GM12878 (cell line): Measurements from ENCODE around the gene LYG1. TPM values are rescaled to one million over a fixed set of nuclear protein-coding genes. Genes with fewer than 3 reads are reported as not detected.

Experiments
- ATAC-seq: fragments of 200-7000 bp; cut with Tn5 transposase; 3 replicates; pipeline ENCODE4 v1.9.1; 2020; ENCODE audit warnings: mild to moderate bottlenecking, moderate library complexity
- BruUV-seq: library from RNA; stranded (reverse); fragments of 400-500 nt; replicated peaks from 2 replicates; lab custom pipeline; 2021; lab: Mats Ljungman, UMichigan
- CTCF ChIA-PET: fragments of 300-600 bp; sonication (Branson Sonifier 250); formaldehyde crosslinking; extraction: SDS; loops from one replicate; lab custom pipeline; 2021; ENCODE audit warnings: inconsistent platforms; lab: Yijun Ruan, JAX
- POLR2A ChIA-PET: fragments of 350-600 bp; formaldehyde crosslinking; extraction: SDS; loops from one replicate; lab custom pipeline; 2021; ENCODE audit warnings: inconsistent platforms; lab: Charles Lee
- RAD21 ChIA-PET: fragments of 300-600 bp; sonication (Branson Sonifier 250); formaldehyde crosslinking; loops from one replicate; lab custom pipeline; 2023; ENCODE audit warnings: antibody characterized with exemption; ENCODE audit not compliant: unreplicated experiment; lab: Charles Lee
- SMC1A ChIA-PET: fragments of 300-600 bp; sonication (Branson Sonifier 250); formaldehyde crosslinking; loops from one replicate; lab custom pipeline; 2023; ENCODE audit not compliant: unreplicated experiment, uncharacterized antibody; lab: Charles Lee
- DNase-seq: peaks from one replicate; pipeline ENCODE4 v3.0.0-alpha.2; 2011; ENCODE audit warnings: low read depth, low spot score
- FAIRE-seq: peaks from 3 replicates; lab custom pipeline; 2011; peaks lifted over from hg19 to GRCh38; lab: Jason Lieb, UNC
- H2AFZ ChIP-seq: 2 replicates; pipeline ENCODE4 v1.6.0; 2011; ENCODE audit warnings: low read depth, low read length, control low read depth; ENCODE audit not compliant: control insufficient read depth
- H3K27ac ChIP-seq: 2 replicates; pipeline ENCODE4 v1.5.1; 2011; ENCODE audit warnings: control low read depth; ENCODE audit not compliant: control insufficient read depth, insufficient read depth
- H3K27me3 ChIP-seq, 2 experiments: replicated peaks in 1 of 2; 2 replicates each; pipeline versions ENCODE4 v1.6.0 to v1.6.1; 2011; ENCODE audit warnings: low read length in 1 of 2; ENCODE audit not compliant: control insufficient read depth in 2 of 2, insufficient read depth in 2 of 2
- H3K36me3 ChIP-seq, 2 experiments: 2 replicates each; pipeline ENCODE4 v1.5.1; 2011; ENCODE audit warnings: low read length in 1 of 2; ENCODE audit not compliant: control insufficient read depth in 2 of 2, insufficient read depth in 2 of 2
- H3K4me1 ChIP-seq: 2 replicates; pipeline ENCODE4 v1.6.1; 2011; ENCODE audit warnings: mild to moderate bottlenecking, low read length, moderate library complexity, mixed read lengths; ENCODE audit not compliant: control insufficient read depth, insufficient read depth
- H3K4me2 ChIP-seq: 2 replicates; pipeline ENCODE4 v1.6.0; 2011; ENCODE audit warnings: control low read depth; ENCODE audit not compliant: control insufficient read depth, insufficient read depth
- H3K4me3 ChIP-seq: fragments of 200-600 bp; sonication (generic); 2 replicates; pipeline ENCODE4 v1.5.1; 2016
- H3K79me2 ChIP-seq: 2 replicates; pipeline ENCODE4 v1.6.0; 2011; ENCODE audit warnings: low read length; ENCODE audit not compliant: control insufficient read depth, insufficient read depth
- H3K9ac ChIP-seq: 2 replicates; pipeline ENCODE4 v1.8.0; 2011; ENCODE audit warnings: low read length, control low read depth, mixed read lengths; ENCODE audit not compliant: control insufficient read depth, insufficient read depth
- H3K9me3 ChIP-seq: replicated peaks from 3 replicates; pipeline ENCODE4 v1.5.1; 2011; ENCODE audit warnings: mild to moderate bottlenecking, low read length; ENCODE audit not compliant: control insufficient read depth, insufficient read depth
- H4K20me1 ChIP-seq: 2 replicates; pipeline ENCODE4 v1.6.0; 2011; ENCODE audit not compliant: control insufficient read depth, insufficient read depth
- ETV6 ChIP-seq, 2 experiments: fragments of 450-650 bp in 1 of 2; IDR thresholded peaks in 1 of 2; conservative IDR thresholded peaks in 1 of 2; 2 replicates each; pipeline ENCODE4 v1.6.1; 2014; ENCODE audit warnings: antibody characterized with exemption in 1 of 2, borderline replicate concordance in 1 of 2, low read depth in 1 of 2, mild to moderate bottlenecking in 1 of 2, moderate library complexity in 1 of 2
- IKZF2 ChIP-seq, 2 experiments: fragments of 450-650 bp; IDR thresholded peaks; 2 replicates each; pipeline ENCODE4 v1.6.1; 2017; ENCODE audit warnings: mild to moderate bottlenecking in 2 of 2, moderate library complexity in 2 of 2
- MTA2 ChIP-seq: fragments of 450-650 bp; IDR thresholded peaks from 2 replicates; pipeline ENCODE4 v1.6.1; 2016; ENCODE audit warnings: low read depth, mild to moderate bottlenecking, moderate library complexity
- PBX3 ChIP-seq: IDR thresholded peaks from 2 replicates; pipeline ENCODE4 v1.6.1; 2011; ENCODE audit warnings: mild to moderate bottlenecking, low read depth, low read length, moderate library complexity; ENCODE audit not compliant: insufficient replicate concordance
- POLR2A ChIP-seq: IDR thresholded peaks from 2 replicates; pipeline ENCODE4 v1.6.1; 2011; ENCODE audit warnings: low read depth, mild to moderate bottlenecking, low read length
- POLR2AphosphoS5 ChIP-seq: IDR thresholded peaks from 2 replicates; pipeline ENCODE4 v1.6.1; 2011; ENCODE audit warnings: mild to moderate bottlenecking, low read length, inconsistent platforms
- ZBED1 ChIP-seq: IDR thresholded peaks from 2 replicates; pipeline ENCODE4 v1.6.1; 2016; ENCODE audit warnings: borderline replicate concordance
- ZSCAN29 ChIP-seq: fragments of 450-650 bp; IDR thresholded peaks from 2 replicates; pipeline ENCODE4 v1.6.1; 2017; ENCODE audit warnings: mild to moderate bottlenecking, moderate library complexity
- WGBS: methylation state at CpG from one replicate; pipeline ENCODE4 v1.1.6; 2016; ENCODE audit warnings: low lambda C conversion rate; ENCODE audit not compliant: insufficient replicate concordance, insufficient coverage; ENCODE audit errors: missing lambda C conversion rate; 5-methylcytosine and 5-hydroxymethylcytosine counted together
- in situ Hi-C: fragments of 300-500 bp; cut with MboI; formaldehyde crosslinking; loops from 9 replicates; pipeline ENCODE4 v1.14.3; 2018; ENCODE audit warnings: mixed read lengths
- intact Hi-C: fragments of 100-400 bp; cut with micrococcal nuclease; formaldehyde crosslinking; loops from one replicate; pipeline ENCODE4 v1.14.2; 2022; ENCODE audit not compliant: unreplicated experiment
- polyA plus RNA-seq, 11 experiments: library from polyadenylated mRNA; depleted of rRNA in 4 of 11; unstranded in 6 of 11; stranded (reverse) in 5 of 11; fragments of >200 nt; fragmentation: Nextera tagmentation in 4 of 11; fragmentation: Illumina TruSeq in 1 of 11; extraction: Ambion mirVana in 4 of 11; extraction: Trizol in 1 of 11; gene quantifications; 1 replicate in 1 of 11; 2 replicates in 10 of 11; pipeline versions ENCODE4 v1.2.1 to v1.2.3, GENCODE V29; 2011 to 2016; ENCODE audit warnings: inconsistent platforms in 2 of 11, missing spikeins in 2 of 11, low read depth in 1 of 11
- total RNA-seq, 4 experiments: library from RNA; depleted of rRNA in 3 of 4; stranded (reverse); fragments of >200 nt in 3 of 4; fragmentation: Illumina TruSeq in 1 of 4; extraction: Trizol in 1 of 4; gene quantifications; 2 replicates each; pipeline versions ENCODE4 v1.2.1 to v1.2.3, GENCODE V29; 2013 to 2021
- TF ChIP-seq, protein P1 (sequence below): IDR thresholded peaks from 2 replicates; pipeline ENCODE4 v1.6.1; 2012; ENCODE audit warnings: improper control_type of control experiment, low read depth, low read length; ENCODE audit not compliant: insufficient replicate concordance
- TF ChIP-seq, protein P2 (sequence below): IDR thresholded peaks from 2 replicates; pipeline ENCODE4 v1.6.1; 2011; ENCODE audit warnings: borderline replicate concordance, low read depth, mild to moderate bottlenecking, moderate library complexity, low read length; ENCODE audit not compliant: insufficient read depth, poor library complexity, severe bottlenecking

The LYG1 gene
- total and polyA plus RNA-seq, 10 of the 15 experiments (the other 5 are each of a cell fraction or from before 2014, with no cell fraction given): 0.27 to 1.3 (median 0.79) TPM; not detected in 1

DNA sequence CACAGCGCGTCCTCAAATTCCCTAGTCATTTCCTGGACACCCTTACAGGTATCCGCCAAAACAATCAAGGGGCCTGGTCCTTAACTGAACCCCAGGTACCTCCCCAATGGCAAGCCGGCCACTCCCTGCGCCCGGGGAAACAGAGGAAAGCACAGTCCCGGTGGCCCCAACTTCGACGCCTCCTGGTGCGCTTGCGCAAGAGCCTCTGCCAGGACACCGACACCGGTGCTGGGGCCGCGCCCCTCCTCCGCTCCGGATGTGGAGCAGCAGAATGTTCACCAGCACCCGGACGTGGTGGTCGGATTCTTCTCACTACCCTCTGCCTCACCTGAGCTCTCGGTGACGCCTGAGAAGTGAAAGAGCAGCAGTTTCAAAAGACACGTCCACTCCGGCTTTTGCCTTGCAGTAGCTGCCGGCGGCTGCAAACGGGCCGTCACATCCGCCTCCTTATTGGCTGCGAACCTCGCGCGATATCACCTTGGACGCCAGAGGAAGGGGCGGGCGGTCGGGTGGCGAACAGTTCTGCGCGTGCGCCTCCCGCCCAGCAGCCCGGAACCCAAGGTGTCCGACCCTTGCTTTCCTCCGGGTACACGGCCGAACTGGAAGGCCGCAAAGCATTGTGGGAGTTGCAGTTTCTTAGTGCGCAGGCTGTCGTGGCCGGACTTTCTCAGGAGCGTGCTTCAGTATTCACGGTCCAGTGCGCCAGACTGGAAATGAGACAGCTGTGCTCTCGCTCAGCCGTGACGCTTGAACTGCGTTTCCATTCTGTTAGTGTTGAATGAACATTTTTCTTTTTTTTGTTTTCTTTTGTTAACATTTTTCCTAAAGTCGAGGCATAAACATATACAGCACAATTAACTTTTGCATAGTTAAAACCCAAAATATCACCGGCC is 35.2 kb upstream of the LYG1 start, which contains the start of gene TXNDC9:
TSS of gene TXNDC9 (minus strand) at position 423 of the 893 bp plus-strand sequence. CDS start 3,123 bp downstream, outside the sequence.
- H3K9me3 ChIP-seq: no peaks in the 10 kb centered on the region
- H3K4me3 ChIP-seq: peak within 1 kb of the TSS; percentile 90
- intact Hi-C loops (loop anchor here (1.0 to 5.0 kb wide), 4 partner anchors 154 to 249 kb away; partner anchors contain the start of genes LIPT1, MITD1, MRPL30 and REV1), in situ Hi-C loops (no loop called here)
- H3K27me3 ChIP-seq: no peaks in the 10 kb centered on the region
- ChIA-PET RAD21 (interaction anchor here (0.8 to 4.5 kb wide), 5 partner anchors 11 to 605 kb away, joined by 3 to 29 read pairs (median 6); partner anchors contain the start of genes C2orf15 and MGAT4A), CTCF (interaction anchor here (0.7 to 2.7 kb wide), 12 partner anchors 11 to 250 kb away, joined by 3 to 15 read pairs (median 5); partner anchors contain the start of genes C2orf15, LIPT1, REV1 and TSGA10), POLR2A (interaction anchor here (0.6 to 3.6 kb wide), 8 partner anchors 9 to 195 kb away, joined by 3 to 30 read pairs (median 4); partner anchors contain the start of gene C2orf15), SMC1A (interaction anchor here (0.8 to 5.6 kb wide), 12 partner anchors 12 to 270 kb away, joined by 3 to 32 read pairs (median 5); partner anchors contain the start of genes MITD1 and MRPL30)
- H3K4me1 ChIP-seq: peaks cover 5% of the 10 kb centered on the region
- FAIRE-seq: peak; percentile 97
- peak within 1 kb of the TSS; percentile 98 for H3K4me2 ChIP-seq
- peak within 1 kb of the TSS; percentile 98 for H2AFZ ChIP-seq
- H3K9ac ChIP-seq: peak within 1 kb of the TSS; percentile 98
- peak; percentile 98 for DNase-seq
- BruUV-seq: TSS peak; percentile 86
- ATAC-seq: peak; percentile 79
- peaks cover 0 to 12% of the 10 kb centered on the region in 2 experiments; a peak in 1 of 4 replicates for H3K36me3 ChIP-seq
- H3K27ac ChIP-seq: peak within 1 kb of the TSS; percentile 98
- H4K20me1 ChIP-seq: no peaks in the 10 kb centered on the region
- peaks cover 70% of the 10 kb centered on the region for H3K79me2 ChIP-seq
- 1% methylated on average over 59 of the region's 60 CpGs for WGBS
- TF ChIP-seq MTA2 (0 out of 2 replicates have a peak, but pooled peaks have one; percentile 24), PBX3 (peak; percentile 65), ZBED1 (no peak), POLR2AphosphoS5 (peak; percentile 99), POLR2A (peak; percentile 98), ZSCAN29 (no peak), IKZF2 (IDR thresholded peaks at IDR 0.05) (peak in 1 of 2 experiments; percentile 61; a peak in 1 of 4 replicates), ETV6 (conservative IDR thresholded peaks at IDR 0.05 in 1 of 2, IDR thresholded peaks at IDR 0.05 in 1 of 2; ENCODE audit: borderline replicate concordance in 1 of 2, low read depth in 1 of 2) (peak in 1 of 2 experiments; percentile 60; a peak in 1 of 4 replicates)
- TF ChIP-seq, protein P1, sequence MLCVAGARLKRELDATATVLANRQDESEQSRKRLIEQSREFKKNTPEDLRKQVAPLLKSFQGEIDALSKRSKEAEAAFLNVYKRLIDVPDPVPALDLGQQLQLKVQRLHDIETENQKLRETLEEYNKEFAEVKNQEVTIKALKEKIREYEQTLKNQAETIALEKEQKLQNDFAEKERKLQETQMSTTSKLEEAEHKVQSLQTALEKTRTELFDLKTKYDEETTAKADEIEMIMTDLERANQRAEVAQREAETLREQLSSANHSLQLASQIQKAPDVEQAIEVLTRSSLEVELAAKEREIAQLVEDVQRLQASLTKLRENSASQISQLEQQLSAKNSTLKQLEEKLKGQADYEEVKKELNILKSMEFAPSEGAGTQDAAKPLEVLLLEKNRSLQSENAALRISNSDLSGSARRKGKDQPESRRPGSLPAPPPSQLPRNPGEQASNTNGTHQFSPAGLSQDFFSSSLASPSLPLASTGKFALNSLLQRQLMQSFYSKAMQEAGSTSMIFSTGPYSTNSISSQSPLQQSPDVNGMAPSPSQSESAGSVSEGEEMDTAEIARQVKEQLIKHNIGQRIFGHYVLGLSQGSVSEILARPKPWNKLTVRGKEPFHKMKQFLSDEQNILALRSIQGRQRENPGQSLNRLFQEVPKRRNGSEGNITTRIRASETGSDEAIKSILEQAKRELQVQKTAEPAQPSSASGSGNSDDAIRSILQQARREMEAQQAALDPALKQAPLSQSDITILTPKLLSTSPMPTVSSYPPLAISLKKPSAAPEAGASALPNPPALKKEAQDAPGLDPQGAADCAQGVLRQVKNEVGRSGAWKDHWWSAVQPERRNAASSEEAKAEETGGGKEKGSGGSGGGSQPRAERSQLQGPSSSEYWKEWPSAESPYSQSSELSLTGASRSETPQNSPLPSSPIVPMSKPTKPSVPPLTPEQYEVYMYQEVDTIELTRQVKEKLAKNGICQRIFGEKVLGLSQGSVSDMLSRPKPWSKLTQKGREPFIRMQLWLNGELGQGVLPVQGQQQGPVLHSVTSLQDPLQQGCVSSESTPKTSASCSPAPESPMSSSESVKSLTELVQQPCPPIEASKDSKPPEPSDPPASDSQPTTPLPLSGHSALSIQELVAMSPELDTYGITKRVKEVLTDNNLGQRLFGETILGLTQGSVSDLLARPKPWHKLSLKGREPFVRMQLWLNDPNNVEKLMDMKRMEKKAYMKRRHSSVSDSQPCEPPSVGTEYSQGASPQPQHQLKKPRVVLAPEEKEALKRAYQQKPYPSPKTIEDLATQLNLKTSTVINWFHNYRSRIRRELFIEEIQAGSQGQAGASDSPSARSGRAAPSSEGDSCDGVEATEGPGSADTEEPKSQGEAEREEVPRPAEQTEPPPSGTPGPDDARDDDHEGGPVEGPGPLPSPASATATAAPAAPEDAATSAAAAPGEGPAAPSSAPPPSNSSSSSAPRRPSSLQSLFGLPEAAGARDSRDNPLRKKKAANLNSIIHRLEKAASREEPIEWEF: no peak
- TF ChIP-seq, protein P2, sequence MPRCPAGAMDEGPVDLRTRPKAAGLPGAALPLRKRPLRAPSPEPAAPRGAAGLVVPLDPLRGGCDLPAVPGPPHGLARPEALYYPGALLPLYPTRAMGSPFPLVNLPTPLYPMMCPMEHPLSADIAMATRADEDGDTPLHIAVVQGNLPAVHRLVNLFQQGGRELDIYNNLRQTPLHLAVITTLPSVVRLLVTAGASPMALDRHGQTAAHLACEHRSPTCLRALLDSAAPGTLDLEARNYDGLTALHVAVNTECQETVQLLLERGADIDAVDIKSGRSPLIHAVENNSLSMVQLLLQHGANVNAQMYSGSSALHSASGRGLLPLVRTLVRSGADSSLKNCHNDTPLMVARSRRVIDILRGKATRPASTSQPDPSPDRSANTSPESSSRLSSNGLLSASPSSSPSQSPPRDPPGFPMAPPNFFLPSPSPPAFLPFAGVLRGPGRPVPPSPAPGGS: peak; percentile 3
